Memory B cell (primary cell): ENCODE results near the gene DNAJA3.

ENCODE experiments used
- ATAC-seq: fragments of 150-1000 bp; cut with Tn5 transposase; 2 replicates; pipeline ENCODE4 v1.10.0; 2021; ENCODE audit warnings: low read depth, mild to moderate bottlenecking, moderate library complexity
- DNase-seq, 2 donors: peaks; one replicate each; pipeline ENCODE4 v3.0.0; 2022; ENCODE audit warnings: low spot score in 2 of 2
- H3K27ac Mint-ChIP-seq: one replicate; pipeline ENCODE4 v1.8.0; 2022; ENCODE audit warnings: mild to moderate bottlenecking, moderate library complexity, mixed read lengths
- H3K27me3 Mint-ChIP-seq: one replicate; pipeline ENCODE4 v1.8.0; 2022; ENCODE audit warnings: mixed read lengths
- H3K36me3 Mint-ChIP-seq: one replicate; pipeline ENCODE4 v1.8.0; 2022; ENCODE audit warnings: mild to moderate bottlenecking, mixed read lengths
- H3K4me1 Mint-ChIP-seq: one replicate; pipeline ENCODE4 v1.8.0; 2022; ENCODE audit warnings: mixed read lengths
- H3K4me3 Mint-ChIP-seq: one replicate; pipeline ENCODE4 v1.8.0; 2022; ENCODE audit warnings: mild to moderate bottlenecking, moderate library complexity, mixed read lengths
- H3K9me3 Mint-ChIP-seq: one replicate; pipeline ENCODE4 v1.8.0; 2022; ENCODE audit warnings: mixed read lengths

The DNAJA3 gene

GRCh38 chr16:4426021-4426684 lies 485 bp downstream of the DNAJA3 start:
- ATAC-seq = peak; percentile 26
- H3K36me3 Mint-ChIP-seq = peaks cover 4% of the 10 kb centered on the region
- H3K27me3 Mint-ChIP-seq = no peaks in the 10 kb centered on the region
- H3K9me3 Mint-ChIP-seq = no peaks in the 10 kb centered on the region
- peak overlapping the region; percentile 92 for H3K4me3 Mint-ChIP-seq
- H3K27ac Mint-ChIP-seq = peak overlapping the region; percentile 98
- DNase-seq = no peak
- peaks cover 19% of the 10 kb centered on the region for H3K4me1 Mint-ChIP-seq

- peak overlapping the region; percentile 92 for H3K4me3 Mint-ChIP-seq
- peaks cover 21% of the 10 kb centered on the region for H3K4me1 Mint-ChIP-seq
- H3K36me3 Mint-ChIP-seq = peaks cover 6% of the 10 kb centered on the region
- DNase-seq (no peak), ATAC-seq (no peak)
- H3K27ac Mint-ChIP-seq = peak overlapping the region; percentile 98
- H3K9me3 Mint-ChIP-seq = no peaks in the 10 kb centered on the region
- H3K27me3 Mint-ChIP-seq = no peaks in the 10 kb centered on the region
Observed at GRCh38 chr16:4426722-4427372, 1.2 kb downstream of the DNAJA3 start.

GRCh38 chr16:4428500-4428899 lies 2.8 kb downstream of the DNAJA3 start:
- peaks cover 21% of the 10 kb centered on the region for H3K4me1 Mint-ChIP-seq
- no peak overlapping the region for H3K4me3 Mint-ChIP-seq
- no peak overlapping the region for H3K27ac Mint-ChIP-seq
- no peaks in the 10 kb centered on the region for H3K9me3 Mint-ChIP-seq
- H3K36me3 Mint-ChIP-seq = peaks cover 6% of the 10 kb centered on the region
- no peak for ATAC-seq
- H3K27me3 Mint-ChIP-seq = no peaks in the 10 kb centered on the region
- no peak for DNase-seq

- H3K27ac Mint-ChIP-seq = no peak overlapping the region
- H3K27me3 Mint-ChIP-seq = no peaks in the 10 kb centered on the region
- DNase-seq = no peak
- no peak for ATAC-seq
- no peak overlapping the region for H3K4me3 Mint-ChIP-seq
- H3K36me3 Mint-ChIP-seq = peaks cover 16% of the 10 kb centered on the region
- peaks cover 16% of the 10 kb centered on the region for H3K4me1 Mint-ChIP-seq
- no peaks in the 10 kb centered on the region for H3K9me3 Mint-ChIP-seq
Observed at GRCh38 chr16:4431023-4431422, 5.4 kb downstream of the DNAJA3 start.

- H3K27me3 Mint-ChIP-seq = no peaks in the 10 kb centered on the region
- H3K36me3 Mint-ChIP-seq = peaks cover 21% of the 10 kb centered on the region
- no peak for ATAC-seq
- DNase-seq = no peak
- H3K9me3 Mint-ChIP-seq = no peaks in the 10 kb centered on the region
- H3K4me1 Mint-ChIP-seq = peaks cover 4% of the 10 kb centered on the region
- no peak overlapping the region for H3K27ac Mint-ChIP-seq
- no peak overlapping the region for H3K4me3 Mint-ChIP-seq
Observed at GRCh38 chr16:4433228-4433627, 7.6 kb downstream of the DNAJA3 start.

GRCh38 chr16:4433914-4434787 lies 8.5 kb downstream of the DNAJA3 start:
- Mint-ChIP-seq H3K4me3 (no peak overlapping the region), H3K4me1 (peaks cover 2% of the 10 kb centered on the region), H3K27ac (no peak overlapping the region), H3K36me3 (peaks cover 18% of the 10 kb centered on the region), H3K9me3 (no peaks in the 10 kb centered on the region), H3K27me3 (no peaks in the 10 kb centered on the region)
- no peak for DNase-seq
- ATAC-seq = no peak

GRCh38 chr16:4435337-4436067 lies 9.8 kb downstream of the DNAJA3 start:
- H3K36me3 Mint-ChIP-seq = peaks cover 23% of the 10 kb centered on the region
- peaks cover 2% of the 10 kb centered on the region for H3K4me1 Mint-ChIP-seq
- DNase-seq (no peak), ATAC-seq (no peak)
- H3K27ac Mint-ChIP-seq = peak overlapping the region; percentile 75
- H3K4me3 Mint-ChIP-seq = no peak overlapping the region
- H3K9me3 Mint-ChIP-seq = no peaks in the 10 kb centered on the region
- H3K27me3 Mint-ChIP-seq = no peaks in the 10 kb centered on the region

GRCh38 chr16:4437366-4437765 lies 11.7 kb downstream of the DNAJA3 start:
- Mint-ChIP-seq H3K27me3 (no peaks in the 10 kb centered on the region), H3K36me3 (peaks cover 29% of the 10 kb centered on the region), H3K4me1 (no peaks in the 10 kb centered on the region), H3K27ac (no peak overlapping the region), H3K4me3 (no peak overlapping the region), H3K9me3 (no peaks in the 10 kb centered on the region)
- DNase-seq = no peak
- ATAC-seq = no peak

GRCh38 chr16:4442371-4442770 lies 16.7 kb downstream of the DNAJA3 start:
- Mint-ChIP-seq H3K27me3 (no peaks in the 10 kb centered on the region), H3K27ac (no peak overlapping the region), H3K4me3 (no peak overlapping the region), H3K9me3 (no peaks in the 10 kb centered on the region), H3K4me1 (no peaks in the 10 kb centered on the region), H3K36me3 (peaks cover 39% of the 10 kb centered on the region)
- DNase-seq = no peak
- no peak for ATAC-seq

GRCh38 chr16:4443271-4443670 lies 17.6 kb downstream of the DNAJA3 start:
- Mint-ChIP-seq H3K27me3 (no peaks in the 10 kb centered on the region), H3K4me1 (no peaks in the 10 kb centered on the region), H3K27ac (no peak overlapping the region), H3K4me3 (no peak overlapping the region), H3K36me3 (peaks cover 38% of the 10 kb centered on the region), H3K9me3 (no peaks in the 10 kb centered on the region)
- DNase-seq = no peak
- ATAC-seq = no peak

GRCh38 chr16:4443986-4444385 lies 18.3 kb downstream of the DNAJA3 start:
- Mint-ChIP-seq H3K4me3 (no peak overlapping the region), H3K9me3 (no peaks in the 10 kb centered on the region), H3K36me3 (peaks cover 38% of the 10 kb centered on the region), H3K27me3 (no peaks in the 10 kb centered on the region), H3K4me1 (no peaks in the 10 kb centered on the region), H3K27ac (no peak overlapping the region)
- ATAC-seq (no peak), DNase-seq (no peak)

GRCh38 chr16:4450430-4450829 lies 24.8 kb downstream of the DNAJA3 start:
- DNase-seq (no peak), ATAC-seq (no peak)
- Mint-ChIP-seq H3K4me1 (no peaks in the 10 kb centered on the region), H3K27me3 (no peaks in the 10 kb centered on the region), H3K36me3 (peaks cover 8% of the 10 kb centered on the region), H3K9me3 (no peaks in the 10 kb centered on the region), H3K4me3 (no peak overlapping the region), H3K27ac (no peak overlapping the region)

GRCh38 chr16:4450931-4451519 lies 25.4 kb downstream of the DNAJA3 start:
- ATAC-seq = no peak

More at GRCh38 chr16:4450931-4451519, 25.4 kb downstream of the DNAJA3 start:
- Mint-ChIP-seq H3K27me3 (no peaks in the 10 kb centered on the region), H3K4me3 (no peak overlapping the region), H3K9me3 (no peaks in the 10 kb centered on the region), H3K4me1 (no peaks in the 10 kb centered on the region), H3K27ac (no peak overlapping the region), H3K36me3 (peaks cover 8% of the 10 kb centered on the region)
- DNase-seq = no peak
